ENCODE measurements around the gene SLC41A1.
A peak's percentile ranks its signal among the peaks of the same experiment; 100 is the strongest.

The SLC41A1 gene

GRCh38 chr1:205849619-205850355 lies 36.8 kb upstream of the SLC41A1 start, which contains the start of gene PM20D1:
PM20D1 (minus strand) TSS chr1:205850132; CDS start chr1:205850072, 60 bp downstream.
- Histone ChIP-seq H3K9ac (ENCODE audit: low read length) (peak within 1 kb of the TSS; percentile 34), H3K9me3 (replicated peaks; ENCODE audit: insufficient read depth, low read length) (no peaks in the 10 kb centered on the region), H3K4me1 (ENCODE audit: low read length) (peaks cover 15% of the 10 kb centered on the region; the same call in 1 of the 2 replicates), H3K27me3 (replicated peaks; ENCODE audit: insufficient read depth, low read length) (no peaks in the 10 kb centered on the region), H3K9me2 (replicated peaks; ENCODE audit: insufficient read depth, low read length) (no peaks in the 10 kb centered on the region), H3F3A (ENCODE audit: insufficient read depth, low read length) (peaks cover 8% of the 10 kb centered on the region; the same call in 1 of the 2 replicates), H4K20me1 (ENCODE audit: insufficient read depth, low read length) (no peaks in the 10 kb centered on the region), H3K36me3 (replicated peaks; ENCODE audit: insufficient read depth, low read length) (no peaks in the 10 kb centered on the region), H3K27ac (ENCODE audit: low read length) (peak within 1 kb of the TSS; percentile 58; the same call in 1 of the 2 replicates), H3K79me2 (ENCODE audit: low read length) (no peaks in the 10 kb centered on the region), H3K4me2 (ENCODE audit: low read depth, low read length) (peak within 1 kb of the TSS; percentile 85), H3K4me3 (ENCODE audit: low read length) (peak within 1 kb of the TSS; percentile 60), H2AFZ (ENCODE audit: low read length) (peak within 1 kb of the TSS; percentile 57)
- DNase-seq: peak; percentile 100
- TF ChIP-seq, protein P1, sequence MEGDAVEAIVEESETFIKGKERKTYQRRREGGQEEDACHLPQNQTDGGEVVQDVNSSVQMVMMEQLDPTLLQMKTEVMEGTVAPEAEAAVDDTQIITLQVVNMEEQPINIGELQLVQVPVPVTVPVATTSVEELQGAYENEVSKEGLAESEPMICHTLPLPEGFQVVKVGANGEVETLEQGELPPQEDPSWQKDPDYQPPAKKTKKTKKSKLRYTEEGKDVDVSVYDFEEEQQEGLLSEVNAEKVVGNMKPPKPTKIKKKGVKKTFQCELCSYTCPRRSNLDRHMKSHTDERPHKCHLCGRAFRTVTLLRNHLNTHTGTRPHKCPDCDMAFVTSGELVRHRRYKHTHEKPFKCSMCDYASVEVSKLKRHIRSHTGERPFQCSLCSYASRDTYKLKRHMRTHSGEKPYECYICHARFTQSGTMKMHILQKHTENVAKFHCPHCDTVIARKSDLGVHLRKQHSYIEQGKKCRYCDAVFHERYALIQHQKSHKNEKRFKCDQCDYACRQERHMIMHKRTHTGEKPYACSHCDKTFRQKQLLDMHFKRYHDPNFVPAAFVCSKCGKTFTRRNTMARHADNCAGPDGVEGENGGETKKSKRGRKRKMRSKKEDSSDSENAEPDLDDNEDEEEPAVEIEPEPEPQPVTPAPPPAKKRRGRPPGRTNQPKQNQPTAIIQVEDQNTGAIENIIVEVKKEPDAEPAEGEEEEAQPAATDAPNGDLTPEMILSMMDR (IDR thresholded peaks at IDR 0.05; ENCODE audit: low read length): no peak
- no peak for TF ChIP-seq EZH2phosphoT487 (IDR thresholded peaks at IDR 0.05; ENCODE audit: low read length)
- no peak for TF ChIP-seq EZH2 (optimal IDR thresholded peaks at IDR 0.05; ENCODE audit: low read depth, low read length)

DNA sequence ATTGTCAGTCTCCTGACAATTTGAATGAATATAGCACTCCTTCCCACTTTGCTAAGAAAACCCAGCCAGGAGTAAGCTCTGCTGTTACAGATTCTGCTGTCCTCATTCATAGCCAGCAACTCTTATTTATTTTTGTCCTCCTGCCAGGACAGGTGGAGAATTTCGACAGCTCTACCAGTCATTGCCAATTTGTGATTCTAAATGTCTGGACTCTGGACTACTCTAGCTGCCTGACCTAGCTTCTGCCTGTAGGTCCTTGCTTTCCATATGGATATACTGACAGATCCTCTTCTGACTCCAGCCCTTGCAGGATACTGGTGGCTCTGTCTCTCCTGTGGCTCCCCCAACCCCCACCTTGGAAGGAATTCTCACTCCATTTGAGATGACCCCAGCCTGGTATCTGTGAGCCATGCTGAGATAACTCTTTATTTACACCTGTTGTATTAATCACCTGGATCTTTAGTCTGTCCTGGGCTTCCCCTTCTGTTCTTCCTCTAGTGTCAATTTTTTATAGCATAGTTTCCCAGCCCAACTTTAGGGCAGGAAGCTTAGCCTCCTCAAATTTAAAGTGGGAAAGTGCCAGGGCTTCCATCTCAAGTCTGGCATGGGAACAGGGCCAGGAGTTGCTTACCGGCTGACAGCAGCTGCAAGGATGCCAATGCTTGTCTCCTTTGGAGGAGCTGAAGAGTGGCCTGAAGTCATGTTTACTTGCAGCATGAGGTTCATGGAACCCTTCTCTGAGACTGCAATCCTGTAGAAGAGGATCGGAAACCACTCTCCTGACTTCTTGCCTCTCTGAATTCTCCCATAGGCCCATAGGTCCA lies 30.2 kb upstream of the SLC41A1 start:
- Histone ChIP-seq H3K4me3 (ENCODE audit: low read length) (no peak overlapping the region), H3K9me3 (replicated peaks; ENCODE audit: insufficient read depth, low read length) (no peaks in the 10 kb centered on the region), H3K4me1 (ENCODE audit: low read length) (no peaks in the 10 kb centered on the region), H3K9me2 (replicated peaks; ENCODE audit: insufficient read depth, low read length) (no peaks in the 10 kb centered on the region), H3F3A (ENCODE audit: insufficient read depth, low read length) (no peaks in the 10 kb centered on the region), H3K4me2 (ENCODE audit: low read depth, low read length) (no peak overlapping the region), H3K27ac (ENCODE audit: low read length) (no peak overlapping the region), H3K27me3 (replicated peaks; ENCODE audit: insufficient read depth, low read length) (no peaks in the 10 kb centered on the region), H3K9ac (ENCODE audit: low read length) (no peak overlapping the region), H3K79me2 (ENCODE audit: low read length) (no peaks in the 10 kb centered on the region), H4K20me1 (ENCODE audit: insufficient read depth, low read length) (no peaks in the 10 kb centered on the region), H2AFZ (ENCODE audit: low read length) (no peak overlapping the region), H3K36me3 (replicated peaks; ENCODE audit: insufficient read depth, low read length) (no peaks in the 10 kb centered on the region)
- DNase-seq: no peak
- TF ChIP-seq EZH2phosphoT487 (IDR thresholded peaks at IDR 0.05; ENCODE audit: low read length) (no peak), EZH2 (optimal IDR thresholded peaks at IDR 0.05; ENCODE audit: low read depth, low read length) (no peak)
- TF ChIP-seq, protein P1 (IDR thresholded peaks at IDR 0.05; ENCODE audit: low read length): no peak

GRCh38 chr1:205842229-205842628 lies 29.2 kb upstream of the SLC41A1 start:
- H3K36me3 ChIP-seq (replicated peaks; ENCODE audit: insufficient read depth, low read length): no peaks in the 10 kb centered on the region
- H3K79me2 ChIP-seq (ENCODE audit: low read length): no peaks in the 10 kb centered on the region
- no peak for DNase-seq
- no peak overlapping the region for H3K4me3 ChIP-seq (ENCODE audit: low read length)
- no peak overlapping the region for H3K4me2 ChIP-seq (ENCODE audit: low read depth, low read length)
- H3K27ac ChIP-seq (ENCODE audit: low read length): no peak overlapping the region
- no peak overlapping the region for H2AFZ ChIP-seq (ENCODE audit: low read length)
- no peaks in the 10 kb centered on the region for H3K9me2 ChIP-seq (replicated peaks; ENCODE audit: insufficient read depth, low read length)
- no peaks in the 10 kb centered on the region for H3K27me3 ChIP-seq (replicated peaks; ENCODE audit: insufficient read depth, low read length)
- no peaks in the 10 kb centered on the region for H3F3A ChIP-seq (ENCODE audit: insufficient read depth, low read length)
- no peak overlapping the region for H3K9ac ChIP-seq (ENCODE audit: low read length)
- H4K20me1 ChIP-seq (ENCODE audit: insufficient read depth, low read length): no peaks in the 10 kb centered on the region
- no peaks in the 10 kb centered on the region for H3K4me1 ChIP-seq (ENCODE audit: low read length)
- H3K9me3 ChIP-seq (replicated peaks; ENCODE audit: insufficient read depth, low read length): no peaks in the 10 kb centered on the region
- no peak for TF ChIP-seq EZH2phosphoT487 (IDR thresholded peaks at IDR 0.05; ENCODE audit: low read length)
- TF ChIP-seq, protein P1 (IDR thresholded peaks at IDR 0.05; ENCODE audit: low read length): no peak
- TF ChIP-seq EZH2 (optimal IDR thresholded peaks at IDR 0.05; ENCODE audit: low read depth, low read length): no peak
